Right atrium auricular region (tissue), 2 donors: ENCODE results near the gene APOL4. TPM values are rescaled to one million over a fixed set of nuclear protein-coding genes. Genes with fewer than 3 reads are reported as not detected.

ENCODE experiments used
- DNase-seq: peaks from one replicate; pipeline ENCODE4 v3.0.0-alpha.2; 2019; ENCODE audit warnings: low spot score
- H3K27ac ChIP-seq, 2 donors: fragments of 200-600 bp; sonication (generic); 1 replicate in 1 of 2; 2 replicates in 1 of 2; pipeline ENCODE4 v1.5.1; 2016 to 2019
- H3K27me3 ChIP-seq, 2 donors: fragments of 200-600 bp; sonication (generic); one replicate each; pipeline versions ENCODE4 v1.5.1 to v1.6.0; 2017 to 2019
- H3K36me3 ChIP-seq: fragments of 200-600 bp; sonication (generic); one replicate; pipeline ENCODE4 v1.5.1; 2016
- H3K4me1 ChIP-seq, 2 donors: fragments of 200-600 bp; sonication (generic); one replicate each; pipeline versions ENCODE4 v1.5.1 to v1.6.0; 2017 to 2019
- H3K4me3 ChIP-seq, 2 donors: fragments of 200-600 bp; sonication (generic); 1 replicate in 1 of 2; 2 replicates in 1 of 2; pipeline ENCODE4 v1.5.1; 2017 to 2019; ENCODE audit warnings: mild to moderate bottlenecking in 1 of 2, moderate library complexity in 1 of 2
- H3K9me3 ChIP-seq, 2 donors: fragments of 200-600 bp; sonication (generic); one replicate each; pipeline ENCODE4 v1.5.1; 2019
- CTCF ChIP-seq, 2 donors: fragments of 200-600 bp; sonication (generic); IDR thresholded peaks; one replicate each; pipeline ENCODE4 v1.5.1; 2019; ENCODE audit warnings: antibody characterized with exemption in 2 of 2
- total RNA-seq, 2 donors: library from RNA; depleted of rRNA; stranded (reverse); fragments of >200 nt; gene quantifications; one replicate each; pipeline ENCODE4 v1.1.0, GENCODE V29; 2016

The APOL4 gene
- total RNA-seq, 2 donors from 2014 or later, result 0.24 to 2.1 TPM

GRCh38 chr22:36227806-36228205 is 26.2 kb upstream of the APOL4 start:
- H3K27me3 ChIP-seq, result no peaks in the 10 kb centered on the region
- peaks cover 0 to 10% of the 10 kb centered on the region in 2 donors for H3K4me1 ChIP-seq
- no peaks in the 10 kb centered on the region for H3K9me3 ChIP-seq
- no peak overlapping the region for H3K27ac ChIP-seq
- DNase-seq, result no peak
- H3K36me3 ChIP-seq, result peaks cover 56% of the 10 kb centered on the region
- TF ChIP-seq CTCF (IDR thresholded peaks at IDR 0.05), result no peak
- H3K4me3 ChIP-seq, result no peak overlapping the region

GRCh38 chr22:36227396-36227795 is 25.8 kb upstream of the APOL4 start:
- no peak overlapping the region for H3K27ac ChIP-seq

GRCh38 chr22:36226189-36226588 is 24.6 kb upstream of the APOL4 start:
- peaks cover 40% of the 10 kb centered on the region for H3K36me3 ChIP-seq
- no peak for DNase-seq
- H3K27me3 ChIP-seq, result no peaks in the 10 kb centered on the region
- H3K4me1 ChIP-seq, result peaks cover 0 to 10% of the 10 kb centered on the region in 2 donors
- no peaks in the 10 kb centered on the region for H3K9me3 ChIP-seq
- no peak overlapping the region for H3K4me3 ChIP-seq
- H3K27ac ChIP-seq, result no peak overlapping the region
- no peak for TF ChIP-seq CTCF (IDR thresholded peaks at IDR 0.05)

More at GRCh38 chr22:36227396-36227795, 25.8 kb upstream of the APOL4 start:
- no peaks in the 10 kb centered on the region for H3K9me3 ChIP-seq
- DNase-seq, result no peak
- H3K36me3 ChIP-seq, result peaks cover 52% of the 10 kb centered on the region
- no peak overlapping the region for H3K4me3 ChIP-seq
- no peak for TF ChIP-seq CTCF (IDR thresholded peaks at IDR 0.05)
- peaks cover 0 to 10% of the 10 kb centered on the region in 2 donors for H3K4me1 ChIP-seq
- no peaks in the 10 kb centered on the region for H3K27me3 ChIP-seq

GRCh38 chr22:36225333-36225922 is 23.8 kb upstream of the APOL4 start:
- Histone ChIP-seq H3K4me1 (peaks cover 0 to 16% of the 10 kb centered on the region in 2 donors), H3K36me3 (peaks cover 32% of the 10 kb centered on the region), H3K9me3 (no peaks in the 10 kb centered on the region), H3K27ac (no peak overlapping the region), H3K4me3 (no peak overlapping the region), H3K27me3 (no peaks in the 10 kb centered on the region)
- DNase-seq, result no peak
- no peak for TF ChIP-seq CTCF (IDR thresholded peaks at IDR 0.05)

- no peak for TF ChIP-seq CTCF (IDR thresholded peaks at IDR 0.05)
- H3K27ac ChIP-seq, result no peak overlapping the region
- no peaks in the 10 kb centered on the region for H3K9me3 ChIP-seq
- H3K4me1 ChIP-seq, result peaks cover 0 to 20% of the 10 kb centered on the region in 2 donors
- H3K4me3 ChIP-seq, result no peak overlapping the region
- peaks cover 20% of the 10 kb centered on the region for H3K36me3 ChIP-seq
- H3K27me3 ChIP-seq, result no peaks in the 10 kb centered on the region
- no peak for DNase-seq
Measured at GRCh38 chr22:36224245-36224644, 22.6 kb upstream of the APOL4 start.

GRCh38 chr22:36223504-36223903 is 21.9 kb upstream of the APOL4 start:
- peaks cover 13% of the 10 kb centered on the region for H3K36me3 ChIP-seq
- no peak overlapping the region for H3K4me3 ChIP-seq
- no peaks in the 10 kb centered on the region for H3K9me3 ChIP-seq
- H3K27ac ChIP-seq, result no peak overlapping the region
- DNase-seq, result no peak
- no peaks in the 10 kb centered on the region for H3K27me3 ChIP-seq
- TF ChIP-seq CTCF (IDR thresholded peaks at IDR 0.05), result no peak
- H3K4me1 ChIP-seq, result peaks cover 0 to 20% of the 10 kb centered on the region in 2 donors
